ENCODE data around the gene GPR18.

GPR18 gene

GRCh38 chr13:99206226-99206625 is 52.0 kb downstream of the GPR18 start:
- DNase-seq = no peak

- DNase-seq = no peak
Measured at GRCh38 chr13:99205621-99206220, 52.5 kb downstream of the GPR18 start.
